Measurements from ENCODE around the gene SAC3D1.
A peak's percentile ranks its signal among the peaks of the same experiment; 100 is the strongest.
"Not testable (repeated sequence)": the region's sequence is repeated elsewhere in the genome, so short reads cannot be mapped to it uniquely, and the experiment has no call there.

Gene SAC3D1

GRCh38 chr11:65040847-65041622 lies at the start of gene SAC3D1:
SAC3D1 (plus strand) TSS chr11:65041210; CDS start chr11:65041293, 83 bp downstream.
- DNase-seq (ENCODE audit: low read depth in 2 of 2), result peak; percentile 83 to 86

DNA sequence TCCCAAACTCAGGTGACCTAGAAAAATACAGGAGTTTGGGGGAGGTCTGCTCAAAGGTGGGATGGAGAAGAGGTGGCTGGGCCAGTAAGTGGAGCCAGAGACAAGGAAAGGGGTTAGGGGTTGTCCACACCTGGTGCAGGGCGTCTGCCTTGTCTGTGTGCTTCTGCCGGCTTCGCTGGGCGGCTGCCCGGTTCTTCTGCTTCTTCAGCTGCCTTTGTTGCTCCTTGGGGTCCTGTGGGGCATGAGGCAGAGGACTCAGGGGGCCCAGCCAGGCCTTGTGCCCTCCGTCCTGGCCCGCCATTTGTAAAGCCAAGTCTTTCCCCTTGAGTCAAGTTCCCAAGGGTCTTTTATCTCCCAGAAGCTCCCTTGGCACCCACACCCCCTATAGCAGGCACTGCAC lies 46.7 kb upstream of the SAC3D1 start:
- no peak for DNase-seq (ENCODE audit: low read depth in 2 of 2)

GRCh38 chr11:64996327-64996709 lies 44.7 kb upstream of the SAC3D1 start:
- DNase-seq (ENCODE audit: low read depth in 2 of 2), result no peak

GRCh38 chr11:64996710-64997380 lies 44.2 kb upstream of the SAC3D1 start, which contains the start of gene BATF2:
BATF2 (minus strand) TSS chr11:64996971; CDS start chr11:64996914, 57 bp downstream.
- DNase-seq (ENCODE audit: low read depth in 2 of 2), result no peak

DNA sequence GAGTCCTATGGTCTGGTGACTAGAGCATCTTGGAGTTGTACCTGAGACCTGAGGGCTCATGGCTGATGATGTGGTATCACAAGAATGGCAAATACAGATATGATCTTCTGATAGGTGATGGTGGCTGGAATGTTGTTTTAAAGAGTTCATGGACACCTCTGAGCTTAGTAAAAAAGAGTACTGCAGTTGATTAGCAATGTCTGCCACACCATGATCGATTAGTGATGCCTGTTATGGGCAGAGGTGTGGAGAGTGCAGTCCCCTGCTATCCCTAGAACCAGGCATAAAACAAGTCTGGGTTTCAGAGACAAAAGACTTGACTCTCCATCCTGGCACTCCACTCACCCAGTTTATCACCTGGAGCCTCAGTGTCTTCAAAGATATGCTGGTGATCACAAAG lies 42.9 kb upstream of the SAC3D1 start:
- no peak for DNase-seq (ENCODE audit: low read depth in 2 of 2)

GRCh38 chr11:64998690-64999431 lies 42.1 kb upstream of the SAC3D1 start:
- DNase-seq (ENCODE audit: low read depth in 2 of 2), result no peak

- no peak for DNase-seq (ENCODE audit: low read depth in 2 of 2)
Measured at GRCh38 chr11:64999478-64999877, 41.5 kb upstream of the SAC3D1 start.

DNA sequence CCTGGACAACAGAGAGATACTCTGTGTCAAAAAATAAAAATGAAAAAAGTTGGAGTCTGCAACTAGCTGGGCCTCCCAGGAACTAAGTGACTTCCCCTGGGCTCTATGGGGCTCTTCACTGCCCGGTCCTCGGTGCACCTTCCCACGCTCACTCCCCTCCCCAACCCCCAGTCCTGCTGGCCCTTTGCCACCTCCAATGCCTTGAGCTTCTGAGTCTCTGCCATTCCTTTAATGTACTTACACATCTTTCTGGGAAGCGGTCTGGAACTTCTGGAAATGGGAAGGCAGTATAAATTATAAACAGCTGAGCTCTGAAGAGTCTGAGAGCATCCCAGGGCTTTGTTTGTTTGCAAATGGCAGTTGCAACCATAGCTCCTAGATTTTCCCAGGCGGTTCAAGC lies 38.3 kb upstream of the SAC3D1 start:
- DNase-seq (ENCODE audit: low read depth in 2 of 2), result no peak

DNA sequence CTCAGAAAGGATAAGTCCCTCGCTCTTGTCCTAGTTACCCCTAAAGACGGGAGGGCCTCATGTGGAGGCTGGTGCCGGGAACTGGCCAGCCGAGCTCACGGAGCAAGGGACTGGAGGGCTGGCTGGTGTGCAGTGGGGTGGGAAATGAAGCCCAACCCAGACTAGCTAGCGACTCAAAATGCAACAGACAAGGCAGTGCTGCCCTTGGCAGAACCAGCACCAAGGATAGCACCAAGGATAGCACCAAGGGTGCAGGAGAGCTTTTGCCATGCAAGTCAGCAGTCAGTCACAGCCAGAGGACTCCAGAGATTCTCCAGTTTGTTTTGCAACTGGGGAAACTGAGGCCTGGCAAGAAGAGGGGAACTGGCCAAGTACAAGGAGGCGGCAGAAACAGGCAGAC lies 37.7 kb upstream of the SAC3D1 start:
- no peak for DNase-seq (ENCODE audit: low read depth in 2 of 2)

- not testable (repeated sequence) for DNase-seq (ENCODE audit: low read depth in 2 of 2)
Measured at GRCh38 chr11:65003968-65004367, 37.0 kb upstream of the SAC3D1 start.

DNA sequence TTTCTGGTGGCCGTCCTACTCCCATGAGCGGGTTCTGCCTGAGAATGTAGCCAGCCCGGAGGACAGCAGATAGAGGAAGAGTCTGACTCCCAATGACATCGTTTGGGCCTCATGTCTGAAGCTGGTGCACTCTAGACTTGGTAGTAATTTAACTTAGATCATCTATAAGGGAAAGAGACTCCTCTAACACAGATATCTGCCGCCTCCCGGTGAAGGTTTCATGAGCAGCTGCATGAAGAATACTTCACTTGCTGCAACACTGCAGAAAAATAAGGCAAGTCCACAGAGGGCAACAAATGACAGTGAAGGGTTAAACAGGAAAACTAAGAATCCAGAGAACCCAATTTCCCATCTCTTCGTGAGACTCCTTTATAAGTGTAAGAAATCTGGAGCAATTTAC lies 33.0 kb upstream of the SAC3D1 start:
- no peak for DNase-seq (ENCODE audit: low read depth in 2 of 2)

- DNase-seq (ENCODE audit: low read depth in 2 of 2), result no peak
Measured at GRCh38 chr11:65008873-65009272, 32.1 kb upstream of the SAC3D1 start.

DNA sequence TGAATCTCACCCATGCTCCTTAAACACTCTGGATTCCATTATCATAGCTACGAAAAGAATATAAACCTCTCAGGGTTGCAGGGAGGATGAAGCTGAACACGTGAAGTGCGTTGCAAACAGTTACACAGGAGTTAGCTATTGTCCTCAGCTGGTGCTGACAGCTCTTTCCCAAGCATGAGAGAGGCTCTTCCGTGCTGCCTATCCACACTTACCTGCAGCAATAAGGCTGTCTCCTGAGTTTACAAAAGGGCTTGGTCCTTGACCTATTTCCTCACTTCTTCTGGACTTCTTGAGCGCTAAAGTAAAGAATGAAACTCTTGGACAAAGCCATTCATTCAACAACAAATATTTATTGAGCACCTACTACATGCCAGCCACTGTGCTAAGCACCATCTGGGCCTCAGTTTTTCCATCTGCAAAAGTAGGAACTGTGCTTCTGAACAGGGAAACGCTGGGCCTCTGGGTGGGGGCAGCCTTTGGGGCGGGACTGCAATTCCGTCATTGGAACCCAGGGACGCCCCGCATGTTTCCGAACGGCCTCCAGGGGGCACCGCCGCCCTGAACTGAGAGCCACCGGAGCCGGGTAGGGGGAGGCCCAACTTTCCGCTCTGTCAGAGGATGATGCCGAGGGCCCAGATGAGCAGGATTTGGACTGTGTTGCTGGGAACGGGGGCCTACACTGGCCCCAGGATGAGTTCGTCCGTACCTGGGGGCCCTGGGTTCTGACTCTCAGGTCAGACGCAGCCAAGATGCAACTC lies 27.7 kb upstream of the SAC3D1 start:
- peak; percentile 85 for DNase-seq (ENCODE audit: low read depth in 2 of 2)

- peak; percentile 83 to 84 for DNase-seq (ENCODE audit: low read depth in 2 of 2)
Measured at GRCh38 chr11:65013888-65014725, 26.9 kb upstream of the SAC3D1 start, which contains the start of gene ARL2. ARL2 (plus strand) TSS chr11:65014160; CDS start chr11:65014208, 48 bp downstream.

DNA sequence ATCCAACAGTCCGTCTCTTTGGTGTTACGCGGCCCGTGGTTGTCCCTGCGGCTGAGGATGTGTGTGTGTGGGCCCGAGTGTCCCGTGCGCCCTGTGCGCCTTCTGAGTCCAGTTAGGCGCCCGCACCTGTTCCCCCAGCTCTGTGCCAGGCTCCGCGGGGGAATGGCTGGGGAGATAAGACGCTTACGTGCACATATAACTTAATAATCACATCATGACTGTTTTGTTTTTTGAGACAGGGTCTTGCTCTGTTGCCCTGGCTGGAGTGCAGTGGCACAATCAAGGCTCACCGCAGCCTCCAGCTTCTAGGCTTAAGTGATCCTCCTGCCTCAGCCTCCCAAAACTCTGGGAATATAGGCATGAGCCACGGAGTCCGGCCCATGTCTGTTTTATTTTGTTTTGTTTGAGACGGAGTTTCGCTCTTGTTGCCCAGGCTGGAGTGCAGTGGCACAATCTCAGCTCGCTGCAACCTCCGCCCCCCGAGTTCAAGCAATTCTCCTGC lies 26.2 kb upstream of the SAC3D1 start:
- DNase-seq (ENCODE audit: low read depth in 2 of 2), result no peak

GRCh38 chr11:65016705-65017104 lies 24.3 kb upstream of the SAC3D1 start:
- DNase-seq (ENCODE audit: low read depth in 2 of 2), result no peak

GRCh38 chr11:65017937-65018336 lies 23.1 kb upstream of the SAC3D1 start:
- DNase-seq (ENCODE audit: low read depth in 2 of 2), result no peak

DNA sequence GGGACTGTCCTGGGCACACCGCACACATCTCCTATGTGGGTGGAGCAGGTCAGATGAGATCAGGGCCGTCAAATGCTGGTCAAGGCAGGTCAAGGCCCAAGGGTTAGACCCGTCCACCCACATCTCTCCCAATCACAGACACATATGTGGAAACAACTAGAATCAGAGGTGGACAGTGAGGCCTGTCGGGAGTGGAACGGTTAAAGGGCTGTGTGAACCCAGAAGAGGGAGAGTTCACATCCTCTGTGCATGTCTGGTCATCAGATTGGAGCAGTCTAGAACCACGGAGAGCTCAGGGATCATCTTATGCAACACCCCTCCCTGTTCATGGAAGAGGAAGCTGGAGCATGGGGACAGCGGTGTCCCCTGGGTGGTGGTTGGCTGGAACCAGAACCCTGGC lies 21.2 kb upstream of the SAC3D1 start:
- DNase-seq (ENCODE audit: low read depth in 2 of 2), result no peak

GRCh38 chr11:65021003-65021402 lies 20.0 kb upstream of the SAC3D1 start:
- DNase-seq (ENCODE audit: low read depth in 2 of 2), result no peak

DNA sequence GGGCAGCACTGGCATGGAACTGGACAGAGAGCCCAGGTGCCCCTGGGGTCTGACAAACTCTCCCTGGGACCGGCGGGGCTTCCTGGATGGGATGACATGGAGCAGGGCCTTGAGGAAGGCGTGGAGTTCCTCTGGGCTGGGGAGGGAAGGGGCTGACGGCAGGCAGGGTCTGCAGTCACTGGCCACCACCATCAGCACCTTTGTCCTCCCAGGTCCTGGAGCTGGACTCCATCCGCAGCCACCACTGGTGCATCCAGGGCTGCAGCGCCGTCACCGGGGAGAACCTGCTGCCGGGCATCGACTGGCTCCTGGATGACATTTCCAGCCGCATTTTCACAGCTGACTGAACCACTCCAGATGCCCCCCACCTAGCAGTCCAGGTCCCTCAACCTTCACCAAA lies 19.5 kb upstream of the SAC3D1 start:
- DNase-seq (ENCODE audit: low read depth in 2 of 2), result no peak

DNA sequence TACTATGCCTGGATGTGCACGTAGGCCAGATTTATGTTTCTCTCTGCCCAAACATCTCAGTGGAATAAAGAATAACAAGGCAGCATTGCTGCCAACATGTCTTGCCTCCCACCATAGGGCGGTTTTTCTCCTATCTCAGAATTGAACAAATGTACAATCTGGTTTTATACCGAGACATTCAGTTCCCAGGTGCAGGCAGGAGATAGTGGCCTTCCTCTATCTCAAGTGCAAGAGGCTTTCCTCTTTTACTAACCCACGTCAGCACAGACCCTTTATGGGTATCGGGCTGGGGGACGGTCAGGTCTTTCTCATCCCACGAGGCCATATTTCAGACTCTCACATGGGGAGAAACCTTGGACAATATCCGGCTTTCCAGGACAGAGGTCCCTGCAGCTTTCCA lies 17.5 kb upstream of the SAC3D1 start:
- DNase-seq (ENCODE audit: low read depth in 2 of 2), result not testable (repeated sequence)
